ENCODE results near the gene MINDY4.

DNA sequence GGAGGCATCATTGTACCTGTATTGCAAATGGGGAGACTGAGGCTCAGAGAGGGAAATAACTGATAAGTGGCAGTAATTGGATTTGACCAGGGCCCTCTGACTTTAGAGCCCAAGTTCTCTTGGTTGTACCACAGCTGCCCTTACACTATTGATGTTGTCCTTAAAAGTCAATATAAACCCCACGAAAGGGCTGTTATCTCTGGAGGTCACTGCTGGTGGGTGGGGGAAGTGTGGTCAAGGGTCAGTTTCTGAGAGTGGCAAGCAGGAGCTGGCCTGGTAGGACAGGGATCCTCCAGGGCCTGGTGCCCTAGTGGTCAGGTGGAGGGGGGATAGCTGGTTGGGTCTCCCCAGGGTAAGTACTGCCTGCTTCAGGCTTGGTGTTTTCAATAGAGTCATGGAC, 96.3 kb downstream of the MINDY4 start:
- TF ChIP-seq, protein P1, sequence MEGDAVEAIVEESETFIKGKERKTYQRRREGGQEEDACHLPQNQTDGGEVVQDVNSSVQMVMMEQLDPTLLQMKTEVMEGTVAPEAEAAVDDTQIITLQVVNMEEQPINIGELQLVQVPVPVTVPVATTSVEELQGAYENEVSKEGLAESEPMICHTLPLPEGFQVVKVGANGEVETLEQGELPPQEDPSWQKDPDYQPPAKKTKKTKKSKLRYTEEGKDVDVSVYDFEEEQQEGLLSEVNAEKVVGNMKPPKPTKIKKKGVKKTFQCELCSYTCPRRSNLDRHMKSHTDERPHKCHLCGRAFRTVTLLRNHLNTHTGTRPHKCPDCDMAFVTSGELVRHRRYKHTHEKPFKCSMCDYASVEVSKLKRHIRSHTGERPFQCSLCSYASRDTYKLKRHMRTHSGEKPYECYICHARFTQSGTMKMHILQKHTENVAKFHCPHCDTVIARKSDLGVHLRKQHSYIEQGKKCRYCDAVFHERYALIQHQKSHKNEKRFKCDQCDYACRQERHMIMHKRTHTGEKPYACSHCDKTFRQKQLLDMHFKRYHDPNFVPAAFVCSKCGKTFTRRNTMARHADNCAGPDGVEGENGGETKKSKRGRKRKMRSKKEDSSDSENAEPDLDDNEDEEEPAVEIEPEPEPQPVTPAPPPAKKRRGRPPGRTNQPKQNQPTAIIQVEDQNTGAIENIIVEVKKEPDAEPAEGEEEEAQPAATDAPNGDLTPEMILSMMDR (IDR thresholded peaks at IDR 0.05): no peak
- TF ChIP-seq POLR2AphosphoS5 (IDR thresholded peaks at IDR 0.05): no peak
- no peak for TF ChIP-seq POLR2A (IDR thresholded peaks at IDR 0.05)
- no peak for TF ChIP-seq EP300 (IDR thresholded peaks at IDR 0.05)
